ENCODE results near the gene SKAP1.
A peak's percentile ranks its signal among the peaks of the same experiment; 100 is the strongest.
"Not testable (repeated sequence)": the region's sequence is repeated elsewhere in the genome, so short reads cannot be mapped to it uniquely, and the experiment has no call there.

SKAP1 gene

DNA sequence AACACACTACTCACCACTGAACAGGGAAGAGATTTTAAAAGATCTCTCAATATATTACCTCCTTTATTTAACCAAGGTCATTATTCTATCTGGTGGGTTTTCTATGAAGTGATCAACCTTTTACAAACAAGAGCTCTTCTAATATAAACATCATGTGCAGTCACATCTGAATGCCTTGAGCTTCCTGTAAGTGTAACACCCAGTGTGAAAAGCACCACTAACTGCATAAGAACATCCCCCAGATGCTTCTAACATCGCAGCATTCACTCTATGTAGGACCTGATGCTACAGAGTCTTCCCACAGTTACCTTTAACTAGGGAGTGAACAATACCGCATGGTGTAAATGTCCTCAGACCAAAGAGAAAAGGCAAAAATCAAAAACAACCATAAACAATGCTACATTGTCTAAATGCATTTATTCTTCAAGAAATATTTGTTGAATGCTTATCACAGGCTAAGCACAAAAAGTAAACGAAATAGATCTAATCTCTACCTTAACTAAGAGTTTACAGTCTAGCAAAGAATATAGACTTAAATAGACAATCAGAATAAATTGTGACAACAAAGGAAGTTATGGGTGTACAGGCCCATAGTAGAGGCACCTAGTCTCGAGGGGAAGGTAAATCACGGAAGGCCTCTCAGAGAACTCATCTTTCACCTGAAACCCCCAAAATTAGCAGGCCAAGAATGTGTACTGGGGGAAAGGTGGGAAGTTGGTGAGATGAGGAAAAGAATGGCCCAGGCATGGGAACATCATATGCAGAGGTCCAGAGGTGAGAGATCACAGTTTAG, 16.2 kb downstream of the SKAP1 start:
- DNase-seq (ENCODE audit: low read depth in 1 of 2, low spot score in 1 of 2) = no peak

DNA sequence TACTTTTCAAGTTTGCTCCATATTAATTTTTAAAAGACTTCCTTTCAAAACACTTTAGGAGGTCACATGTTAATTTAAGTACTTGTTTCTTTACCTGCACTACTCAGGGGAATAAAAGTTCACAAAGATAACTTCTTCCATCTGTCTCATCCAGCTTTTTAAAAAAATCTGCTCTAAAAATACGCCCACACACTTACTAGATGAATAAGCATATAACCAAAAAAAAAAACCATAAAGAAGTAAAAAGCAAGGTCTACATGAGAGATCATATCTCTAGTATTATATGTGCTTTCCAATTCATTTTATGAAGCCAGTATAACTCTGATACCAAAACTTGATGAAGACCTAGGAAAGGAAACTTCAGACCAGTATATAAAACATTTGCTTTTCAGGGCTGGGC, 17.2 kb downstream of the SKAP1 start:
- no peak for DNase-seq (ENCODE audit: low read depth in 1 of 2, low spot score in 1 of 2)

DNA sequence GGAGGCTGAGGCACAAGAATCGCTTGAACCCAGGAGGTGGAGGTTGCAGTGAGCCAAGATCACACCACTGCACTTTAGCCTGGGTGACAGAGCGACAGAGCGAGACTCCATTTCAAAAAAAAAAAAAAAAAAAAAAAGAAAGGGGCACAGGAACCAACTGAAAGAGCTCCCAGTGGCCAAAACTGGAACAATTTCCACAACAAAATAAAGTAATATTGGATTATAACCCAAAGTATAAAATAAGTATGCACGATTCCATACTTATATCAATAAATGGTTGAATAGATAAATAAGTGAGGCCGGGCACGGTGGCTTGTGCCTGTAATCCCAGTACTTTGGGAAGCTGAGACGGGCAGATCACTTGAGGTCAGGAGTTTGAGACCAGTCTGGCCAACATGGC, 19.2 kb downstream of the SKAP1 start:
- not testable (repeated sequence) for DNase-seq (ENCODE audit: low read depth in 1 of 2, low spot score in 1 of 2)

DNA sequence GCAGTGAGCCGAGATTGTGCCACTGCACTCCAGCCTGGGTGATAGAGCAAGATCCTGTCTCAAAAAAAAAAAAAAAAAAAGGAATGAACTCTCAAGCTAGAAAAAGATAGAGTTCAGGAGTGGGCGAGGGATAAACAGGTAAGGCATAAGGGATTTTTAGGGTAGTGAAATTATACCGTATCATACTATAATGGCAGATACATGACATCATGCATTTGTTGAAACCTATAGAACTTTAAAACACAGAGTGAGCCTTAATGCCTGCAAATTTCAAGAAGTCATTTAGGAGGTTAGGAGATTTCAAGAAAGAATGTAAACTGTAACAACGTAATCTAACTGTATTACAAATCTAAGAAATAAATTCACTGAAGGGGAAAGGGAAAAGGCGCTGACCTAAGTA, 20.4 kb downstream of the SKAP1 start:
- no peak for DNase-seq (ENCODE audit: low read depth in 1 of 2, low spot score in 1 of 2)

DNA sequence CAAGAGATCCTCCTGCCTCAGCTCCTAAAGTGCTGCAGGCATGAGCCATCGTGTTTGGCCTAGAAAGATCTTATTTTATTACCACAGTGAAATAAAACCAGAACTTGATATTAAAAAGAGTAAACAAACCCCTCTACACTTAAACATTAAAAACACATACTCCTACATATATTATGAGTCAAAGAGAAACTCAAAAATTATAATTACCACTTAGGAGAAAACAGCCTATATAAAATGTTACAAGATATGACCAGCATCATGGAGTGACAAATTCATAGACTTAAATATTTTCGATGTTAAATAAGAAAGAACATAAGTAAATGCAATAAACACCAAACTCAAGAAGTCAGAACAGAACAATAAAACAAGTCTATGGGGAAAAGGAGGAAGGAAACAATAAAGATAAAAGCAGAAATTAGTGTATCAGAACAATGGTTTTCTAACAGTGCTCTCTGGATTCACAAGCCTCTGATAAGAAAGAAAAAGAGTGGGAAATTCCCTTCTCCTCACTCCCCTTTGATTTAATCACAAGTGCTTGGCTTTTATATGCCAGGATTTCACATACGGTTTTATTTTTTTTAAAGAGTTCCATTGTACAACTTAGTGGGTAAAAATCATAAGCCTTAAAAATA, 23.0 kb downstream of the SKAP1 start:
- DNase-seq (ENCODE audit: low read depth in 1 of 2, low spot score in 1 of 2) = no peak

DNA sequence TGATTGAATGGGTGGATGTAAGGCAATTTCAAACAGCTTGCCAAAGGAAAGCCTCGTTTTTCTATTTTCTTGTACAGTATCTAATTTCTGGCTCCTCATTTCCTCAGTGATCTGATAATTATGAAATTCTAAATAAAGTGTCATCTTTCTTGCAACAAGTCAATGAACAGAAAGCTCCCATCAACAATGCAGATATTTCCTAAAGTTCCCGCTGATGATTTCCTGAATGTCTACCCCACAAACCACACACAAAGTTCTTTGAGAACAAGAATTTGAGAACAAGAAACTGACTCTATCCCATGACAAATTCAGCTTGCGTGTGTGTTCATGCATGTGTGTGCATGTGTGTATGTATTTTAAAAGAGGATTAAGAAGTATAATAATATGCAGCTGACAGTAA, 35.2 kb downstream of the SKAP1 start:
- DNase-seq (ENCODE audit: low read depth in 1 of 2, low spot score in 1 of 2) = no peak

DNA sequence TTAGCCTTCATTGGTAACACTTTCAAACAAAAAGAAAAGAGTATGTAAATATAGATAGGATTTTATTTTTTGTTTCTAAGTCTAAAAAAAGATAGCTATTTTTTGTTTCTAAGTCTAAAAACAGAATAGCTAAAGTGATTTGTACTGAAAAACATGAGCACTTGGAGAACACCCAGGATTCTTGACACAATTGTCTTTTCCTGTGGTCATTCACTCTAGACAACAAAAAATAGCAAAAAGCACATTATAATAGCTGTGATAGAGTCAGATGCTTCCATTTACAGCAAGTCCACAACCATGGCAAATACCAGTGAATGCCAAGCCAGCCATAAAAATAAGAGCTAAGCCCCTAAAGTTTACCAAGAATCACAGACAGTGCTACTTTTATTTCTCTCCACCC, 36.7 kb downstream of the SKAP1 start:
- no peak for DNase-seq (ENCODE audit: low read depth in 1 of 2, low spot score in 1 of 2)

DNA sequence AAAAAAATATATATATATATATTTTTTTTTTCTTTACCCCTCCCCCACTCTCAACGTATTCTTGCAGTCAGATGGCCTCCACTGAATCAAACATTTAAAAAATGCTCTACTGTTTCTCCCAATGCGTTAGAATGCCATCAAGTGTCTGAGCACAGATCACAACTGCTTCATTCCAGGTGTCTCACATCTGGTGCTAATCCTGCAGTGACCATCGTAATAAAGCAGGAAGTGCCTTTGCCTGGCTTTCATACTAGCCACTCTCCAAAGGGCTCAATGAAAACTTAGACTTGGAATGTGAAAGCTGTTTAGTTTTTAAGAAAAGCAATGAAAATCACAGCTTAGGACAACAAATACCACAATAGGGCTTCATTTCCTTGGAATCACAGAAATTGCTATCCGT, 37.2 kb downstream of the SKAP1 start:
- DNase-seq (ENCODE audit: low read depth in 1 of 2, low spot score in 1 of 2) = no peak

DNA sequence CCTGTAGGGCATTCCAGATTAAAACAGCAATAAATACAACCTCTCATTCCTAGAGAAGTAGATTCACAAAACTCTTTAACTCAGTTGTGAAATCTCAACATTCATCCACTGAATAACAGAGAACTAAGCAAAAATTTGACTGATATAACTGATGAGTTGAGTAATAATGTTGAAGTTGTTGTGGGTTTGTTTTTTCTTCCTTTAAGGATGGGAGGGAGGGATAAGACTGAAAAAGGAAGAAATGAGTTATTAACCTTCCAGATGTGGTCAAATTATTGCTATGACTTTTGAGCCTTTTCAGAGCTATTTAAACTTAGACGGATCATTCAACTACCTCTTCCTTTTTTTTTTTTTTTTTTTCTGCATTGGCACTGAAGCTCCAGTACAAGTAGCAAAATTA, 38.6 kb downstream of the SKAP1 start:
- no peak for DNase-seq (ENCODE audit: low read depth in 1 of 2, low spot score in 1 of 2)

DNA sequence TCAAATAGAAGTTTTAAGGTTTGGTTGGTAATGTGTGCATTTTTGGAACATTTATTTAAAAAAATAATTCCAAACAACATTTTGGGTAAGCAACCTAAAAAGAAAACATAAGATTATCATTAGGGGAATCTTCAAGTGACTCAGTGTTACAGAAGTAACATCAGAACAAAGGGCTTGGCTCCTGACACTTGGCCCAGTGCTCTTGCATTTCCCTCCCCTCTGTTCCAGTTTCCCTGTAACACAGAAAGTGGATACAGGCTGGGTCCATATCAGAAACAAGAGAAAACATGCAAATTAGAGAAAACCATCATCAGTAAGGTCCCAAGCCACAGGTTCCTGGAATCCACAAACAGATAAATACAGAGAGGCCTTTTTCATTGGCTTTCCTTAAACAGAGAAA, 40.1 kb downstream of the SKAP1 start:
- DNase-seq (ENCODE audit: low read depth in 1 of 2, low spot score in 1 of 2) = no peak

DNA sequence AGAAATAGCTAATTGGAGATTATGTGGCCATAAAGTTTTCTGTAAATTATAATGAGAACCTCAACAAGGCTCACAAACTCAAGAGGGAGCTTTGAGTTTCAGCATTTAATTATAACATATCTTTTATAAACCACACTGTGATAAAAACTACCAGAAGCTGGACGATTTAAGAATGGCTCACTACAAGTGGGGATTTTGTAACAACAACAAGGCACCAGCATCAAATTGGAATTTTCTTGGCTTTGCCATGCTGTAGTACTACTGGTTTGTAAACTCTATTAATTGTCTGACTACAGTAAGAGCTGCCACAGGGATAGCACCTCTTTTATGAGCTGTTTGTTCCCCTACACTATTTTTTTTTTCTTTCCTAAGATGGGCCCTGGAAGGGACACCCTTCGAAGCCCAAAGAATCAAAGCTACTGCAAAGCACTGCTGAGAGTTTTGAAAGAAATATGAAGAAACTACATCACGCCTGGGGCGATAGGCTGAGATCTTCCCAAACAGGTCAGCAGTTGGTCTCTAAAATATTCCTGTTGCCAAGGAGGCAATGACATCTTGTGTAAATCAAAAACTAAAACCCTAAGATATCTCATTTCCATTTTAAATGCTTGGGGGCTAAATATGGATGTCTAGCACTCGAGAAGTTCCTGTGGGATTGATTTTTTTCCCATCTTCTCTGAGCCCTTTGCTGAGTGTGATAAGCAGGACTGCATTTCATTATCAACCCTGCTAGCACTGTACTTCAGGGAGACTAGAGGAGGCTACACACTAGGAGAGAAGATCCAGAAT, 40.9 kb downstream of the SKAP1 start:
- no peak for DNase-seq (ENCODE audit: low read depth in 1 of 2, low spot score in 1 of 2)

DNA sequence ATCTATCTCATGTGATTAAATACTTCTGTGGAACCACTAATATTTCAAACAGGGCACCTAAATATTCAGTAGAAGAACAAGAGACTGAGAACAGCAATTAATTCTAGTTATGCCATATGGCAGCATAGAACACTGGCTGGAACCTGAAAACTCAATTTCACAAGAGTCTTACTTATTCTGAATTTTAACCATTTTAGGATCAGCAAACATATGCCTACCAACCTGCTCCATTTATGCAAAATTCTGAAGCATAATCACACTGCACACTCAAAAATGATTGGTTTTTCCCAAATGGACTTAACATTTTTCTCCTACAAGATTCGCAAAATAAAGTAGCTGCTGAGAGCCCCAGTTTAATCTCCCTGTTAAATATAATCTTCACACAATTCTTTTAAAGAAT, 43.2 kb downstream of the SKAP1 start:
- no peak for DNase-seq (ENCODE audit: low read depth in 1 of 2, low spot score in 1 of 2)

DNA sequence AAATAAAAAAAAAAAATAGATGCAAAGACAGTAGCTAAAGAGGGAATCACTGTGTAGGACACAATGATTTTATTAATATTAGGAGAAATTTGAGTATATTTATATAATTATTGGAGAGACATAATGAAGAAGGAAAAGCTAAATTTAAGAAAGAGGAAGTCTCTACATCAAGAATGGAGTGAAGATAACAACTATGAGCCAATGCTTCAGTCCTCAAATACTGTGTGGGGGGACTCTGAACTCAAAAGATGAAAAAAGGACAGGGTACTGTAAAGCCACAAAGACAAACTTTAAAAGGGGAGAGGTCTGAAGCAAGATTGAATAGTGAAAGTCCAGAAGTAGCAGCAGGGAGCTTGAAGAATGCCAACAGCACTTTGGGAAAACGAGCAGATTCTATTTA, 44.7 kb downstream of the SKAP1 start:
- DNase-seq (ENCODE audit: low read depth in 1 of 2, low spot score in 1 of 2) = no peak

DNA sequence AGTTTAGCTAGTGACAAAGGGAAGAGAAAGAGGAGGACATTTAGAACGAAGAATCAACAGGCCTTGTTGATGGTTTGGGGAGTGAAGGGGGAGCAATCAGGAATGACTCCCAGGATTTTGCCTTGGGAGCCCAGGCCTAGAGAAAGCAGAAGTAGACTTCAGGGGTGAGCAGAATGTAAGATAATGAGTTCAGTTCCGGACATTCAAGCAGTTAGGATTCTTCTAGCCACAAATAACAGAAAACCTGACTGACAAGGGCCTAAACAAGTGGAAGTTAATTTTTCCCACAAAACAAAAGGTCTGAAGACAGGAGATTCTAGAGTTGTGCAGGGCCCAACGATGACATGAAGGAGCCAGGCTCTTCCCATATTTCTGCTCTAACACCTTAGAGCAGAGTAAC, 45.9 kb downstream of the SKAP1 start:
- DNase-seq (ENCODE audit: low read depth in 1 of 2, low spot score in 1 of 2) = no peak

DNA sequence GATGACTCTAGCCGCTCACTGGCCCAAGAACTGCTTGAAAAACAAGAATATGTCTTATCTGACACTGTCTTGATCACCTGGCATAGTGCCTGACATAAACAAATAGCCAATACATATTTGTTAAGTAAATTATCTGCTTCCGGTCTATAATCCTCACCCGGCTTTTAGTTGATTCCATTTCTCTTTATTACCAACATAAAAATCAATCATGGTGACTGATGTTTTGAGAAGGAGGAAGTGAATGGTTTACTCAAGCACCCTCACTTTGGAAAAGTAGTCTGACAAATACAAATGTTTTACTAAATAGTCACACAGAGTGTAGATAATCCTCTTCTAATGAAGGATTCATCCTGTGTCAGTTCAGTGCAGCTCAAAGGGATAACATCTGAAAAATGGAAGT, 47.0 kb downstream of the SKAP1 start:
- no peak for DNase-seq (ENCODE audit: low read depth in 1 of 2, low spot score in 1 of 2)

DNA sequence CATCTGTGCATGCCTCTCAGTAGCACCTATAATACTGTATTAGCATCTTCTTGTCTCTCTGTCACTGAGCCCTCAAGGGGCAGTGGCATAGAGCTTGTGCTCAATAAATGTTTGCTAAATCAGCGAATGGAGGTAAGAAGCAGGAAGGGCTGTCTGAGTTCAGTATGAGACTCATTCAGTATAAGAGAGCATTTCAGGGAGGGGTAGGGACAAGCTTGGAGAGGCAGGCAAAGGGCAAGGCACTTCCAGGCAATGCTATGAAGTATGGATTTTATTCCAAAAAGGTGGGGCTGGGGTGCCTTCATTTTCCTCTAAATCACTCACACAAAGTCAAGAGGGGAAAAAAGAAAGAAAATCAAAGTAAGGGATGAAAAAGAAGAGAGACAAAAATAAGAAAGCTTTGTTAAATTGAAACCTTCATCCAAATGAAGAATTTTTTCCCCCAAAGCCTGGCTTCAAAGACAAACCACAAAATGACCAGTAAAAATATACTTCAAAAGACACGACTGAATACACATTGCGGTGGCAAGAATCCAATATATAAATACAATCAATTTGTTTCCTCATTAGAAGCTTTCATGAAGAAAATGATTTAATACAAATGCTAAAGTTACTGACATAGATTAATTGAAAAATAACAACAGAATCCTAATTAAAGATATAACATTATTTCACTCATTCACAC, 51.2 kb downstream of the SKAP1 start:
- DNase-seq (ENCODE audit: low read depth in 1 of 2, low spot score in 1 of 2) = no peak

DNA sequence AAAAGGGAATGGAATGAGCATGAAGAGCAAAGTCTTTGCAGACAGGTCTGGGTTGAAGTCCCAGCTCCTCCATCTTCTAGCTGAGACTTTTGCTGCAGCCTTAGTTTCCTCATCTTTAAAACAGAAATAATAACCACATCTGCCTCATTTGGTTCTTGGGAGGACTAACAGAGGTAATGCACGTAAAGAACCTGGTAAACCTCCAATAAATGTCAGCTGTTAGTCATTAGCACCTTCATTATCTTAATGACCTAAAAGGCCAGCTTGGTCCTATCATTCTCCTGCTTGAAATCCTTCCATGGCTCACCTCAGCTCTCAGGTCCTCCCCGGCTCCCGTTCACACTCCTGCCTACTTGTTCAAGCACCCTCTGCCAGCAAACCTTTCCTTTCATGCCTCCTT, 51.8 kb downstream of the SKAP1 start:
- DNase-seq (ENCODE audit: low read depth in 1 of 2, low spot score in 1 of 2) = no peak

DNA sequence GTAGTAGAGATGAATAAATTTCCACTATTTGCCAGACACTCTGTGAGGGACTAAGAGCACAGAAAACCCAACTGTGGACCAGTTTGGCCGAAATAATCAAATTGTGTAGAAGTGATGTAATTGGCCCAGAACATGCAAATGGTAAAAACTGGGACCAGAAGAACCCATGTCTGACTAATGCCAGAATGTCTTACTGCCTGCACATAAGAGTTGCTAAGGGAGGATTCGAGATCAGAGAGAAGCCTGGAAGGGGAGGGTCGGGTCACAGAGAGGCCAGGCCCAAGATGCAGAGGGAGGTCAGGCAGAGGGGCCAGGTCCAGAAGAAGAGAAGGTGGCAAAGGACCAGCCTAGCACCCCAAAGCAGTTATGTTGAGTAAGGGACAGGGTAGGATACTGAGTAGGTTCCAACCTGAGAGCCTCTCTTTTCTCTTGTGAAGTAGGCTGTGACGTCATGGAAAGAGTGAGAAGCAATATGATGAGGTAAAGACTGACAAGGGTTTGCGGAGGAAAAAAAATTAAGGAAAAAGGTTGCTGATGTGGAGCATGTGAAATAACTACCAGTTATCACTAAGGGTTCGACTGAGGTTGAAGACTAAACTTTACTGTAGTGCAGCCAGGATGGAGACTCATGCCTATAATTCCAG, 53.2 kb downstream of the SKAP1 start:
- DNase-seq (ENCODE audit: low read depth in 1 of 2, low spot score in 1 of 2) = no peak

DNA sequence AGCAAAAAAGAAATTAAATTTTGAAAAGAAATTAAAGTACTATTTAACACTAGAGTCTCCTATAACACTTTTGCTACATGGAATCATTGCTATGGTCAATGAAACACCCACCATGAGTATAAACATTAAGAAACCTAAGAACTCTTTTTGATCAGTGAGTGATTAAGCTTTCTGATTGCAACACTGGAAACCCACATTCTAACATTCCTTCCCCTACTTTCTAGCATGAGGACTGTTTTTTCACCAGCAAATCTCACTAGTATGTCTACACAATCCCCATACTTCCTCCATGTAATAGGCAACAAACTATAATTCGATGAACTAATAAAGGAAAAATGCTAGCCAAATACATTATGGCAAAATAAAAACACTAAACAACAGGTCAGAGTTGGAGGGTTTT, 54.7 kb downstream of the SKAP1 start:
- DNase-seq (ENCODE audit: low read depth in 1 of 2, low spot score in 1 of 2) = no peak

DNA sequence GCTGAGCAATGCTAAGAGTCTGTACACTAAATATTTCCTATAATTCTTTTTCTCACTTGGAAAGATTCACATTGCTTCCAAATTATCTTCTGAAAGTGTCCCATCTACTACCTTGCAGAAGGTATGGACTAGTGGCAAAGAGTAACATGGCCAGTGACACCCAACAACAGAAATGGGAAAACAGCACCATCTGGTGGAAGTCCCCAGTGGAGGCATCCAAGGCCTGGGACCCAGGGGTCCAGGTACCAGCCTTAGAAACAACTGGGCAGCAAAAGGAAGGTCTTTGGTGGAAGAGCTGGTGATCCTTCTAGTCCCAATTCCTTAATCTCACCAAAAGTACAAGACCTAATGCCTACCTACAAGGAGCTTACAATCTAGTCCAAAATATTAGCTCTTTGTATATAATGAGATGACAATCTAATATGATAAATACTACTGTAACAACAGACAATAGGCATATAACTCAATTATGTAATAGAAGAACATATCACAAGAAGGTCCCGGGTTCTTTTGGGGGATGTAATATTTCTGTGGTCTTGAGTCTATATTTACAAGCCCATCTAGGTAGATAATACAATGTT, 55.3 kb downstream of the SKAP1 start:
- DNase-seq (ENCODE audit: low read depth in 1 of 2, low spot score in 1 of 2) = peak in 1 of 2 donors; percentile 10

DNA sequence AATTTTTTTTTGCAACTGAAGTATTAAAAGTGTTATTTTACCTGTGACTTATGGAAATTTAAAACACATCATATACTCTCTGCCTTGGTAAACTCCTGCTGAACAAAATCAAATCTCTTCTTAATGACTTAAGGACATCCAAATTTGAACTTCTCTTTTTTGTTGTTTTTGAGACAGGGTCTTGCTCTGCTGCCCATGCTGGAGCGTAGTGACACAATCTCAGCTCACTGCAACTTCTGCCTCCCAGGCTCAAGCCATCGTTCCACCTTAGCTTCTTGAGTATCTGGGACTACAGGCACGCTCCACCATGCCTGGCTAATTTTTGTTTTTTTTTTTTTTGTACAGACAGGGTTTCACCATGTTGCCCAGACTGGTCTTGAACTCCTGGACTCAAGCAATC, 56.1 kb downstream of the SKAP1 start:
- no peak for DNase-seq (ENCODE audit: low read depth in 1 of 2, low spot score in 1 of 2)

Data from activated CD4-positive, alpha-beta T cell treated with anti-CD3 and anti-CD28 coated beads, Interleukin-2, amount 50 U/mL, for 24 hours (primary cell).